GM21526 (cell line): Measurements from ENCODE around the gene LGR4.
"Not testable (repeated sequence)": the region's sequence is repeated elsewhere in the genome, so short reads cannot be mapped to it uniquely, and the experiment has no call there.

Source experiments
- ATAC-seq: cut with Tn5 transposase; IDR thresholded peaks from one replicate; pipeline ENCODE4 v1.9.1; 2021; ENCODE audit warnings: moderate library complexity; ENCODE audit not compliant: unreplicated experiment, low FRiP score

LGR4 gene

GRCh38 chr11:27355575-27356104 is 117.0 kb downstream of the LGR4 start:
- no peak for ATAC-seq

- ATAC-seq, result no peak
These were observed 118.1 kb downstream of the LGR4 start for GRCh38 chr11:27354359-27354965.

- ATAC-seq, result no peak
These were observed 118.8 kb downstream of the LGR4 start for GRCh38 chr11:27353593-27354358.

GRCh38 chr11:27352781-27353180 is 119.8 kb downstream of the LGR4 start:
- ATAC-seq, result no peak

GRCh38 chr11:27350511-27350910 is 122.1 kb downstream of the LGR4 start:
- ATAC-seq, result no peak

GRCh38 chr11:27349919-27350318 is 122.7 kb downstream of the LGR4 start:
- no peak for ATAC-seq

GRCh38 chr11:27348340-27348873 is 124.2 kb downstream of the LGR4 start:
- ATAC-seq, result no peak

- no peak for ATAC-seq
These were observed 124.9 kb downstream of the LGR4 start for GRCh38 chr11:27347359-27348339.

GRCh38 chr11:27339941-27340340 is 132.6 kb downstream of the LGR4 start:
- ATAC-seq, result no peak

GRCh38 chr11:27334764-27335163 is 137.8 kb downstream of the LGR4 start:
- ATAC-seq, result not testable (repeated sequence)

GRCh38 chr11:27331981-27332380 is 140.6 kb downstream of the LGR4 start:
- no peak for ATAC-seq

- no peak for ATAC-seq
These were observed 141.8 kb downstream of the LGR4 start for GRCh38 chr11:27330633-27331270.

GRCh38 chr11:27329867-27330632 is 142.5 kb downstream of the LGR4 start:
- no peak for ATAC-seq

- no peak for ATAC-seq
These were observed 144.0 kb downstream of the LGR4 start for GRCh38 chr11:27328614-27329013.

- ATAC-seq, result not testable (repeated sequence)
These were observed 145.5 kb downstream of the LGR4 start for GRCh38 chr11:27327064-27327463.

- not testable (repeated sequence) for ATAC-seq
These were observed 150.4 kb downstream of the LGR4 start for GRCh38 chr11:27322196-27322595.

GRCh38 chr11:27321340-27321739 is 151.2 kb downstream of the LGR4 start:
- not testable (repeated sequence) for ATAC-seq

- peak; percentile 99 for ATAC-seq
These were observed 153.5 kb downstream of the LGR4 start for GRCh38 chr11:27319072-27319471.

- ATAC-seq, result no peak
These were observed 154.8 kb downstream of the LGR4 start for GRCh38 chr11:27317751-27318150.
